B cell (primary cell): ENCODE measurements around the gene SLC35F3.

Experiments
- CTCF ChIP-seq: fragments of 200-600 bp; IDR thresholded peaks from one replicate; pipeline ENCODE4 v1.8.0; 2022; ENCODE audit warnings: antibody characterized with exemption, mild to moderate bottlenecking
- EZH2 ChIP-seq: IDR thresholded peaks from 2 replicates; pipeline ENCODE4 v1.6.1; 2012; ENCODE audit warnings: borderline replicate concordance, low read depth, mild to moderate bottlenecking, moderate library complexity, low read length; ENCODE audit not compliant: insufficient read depth, poor library complexity, severe bottlenecking

- no peak for TF ChIP-seq CTCF
- no peak for TF ChIP-seq EZH2
Measured at GRCh38 chr1:234200566-234200965, 296.1 kb downstream of the SLC35F3 start.
